CD4-positive, CD25-positive, alpha-beta regulatory T cell (primary cell): ENCODE data around the gene NCF4. TPM values are rescaled to one million over a fixed set of nuclear protein-coding genes. Genes with fewer than 3 reads are reported as not detected.

ENCODE experiments used
- ATAC-seq, 2 donors: fragments of 150-1000 bp; cut with Tn5 transposase; one replicate each; pipeline ENCODE4 v1.10.0; 2021; ENCODE audit warnings: low read depth in 2 of 2, moderate number of reproducible peaks in 2 of 2, moderate library complexity in 1 of 2
- DNase-seq, 3 donors: peaks; one replicate each; pipeline versions ENCODE4 v3.0.0 to v3.0.0-alpha.2; 2012 to 2022; ENCODE audit warnings: mixed read lengths in 1 of 3
- H3K27ac ChIP-seq: one replicate; pipeline ENCODE4 v1.7.0; 2013; ENCODE audit warnings: mild to moderate bottlenecking, low read length; ENCODE audit not compliant: insufficient read depth, poor library complexity, severe bottlenecking
- H3K27me3 ChIP-seq: one replicate; pipeline ENCODE4 v1.7.0; 2013; ENCODE audit warnings: low read length; ENCODE audit not compliant: control insufficient read depth, insufficient read depth
- H3K36me3 ChIP-seq: one replicate; pipeline ENCODE4 v1.7.0; 2013; ENCODE audit warnings: mild to moderate bottlenecking, low read length, moderate library complexity; ENCODE audit not compliant: control insufficient read depth, insufficient read depth
- H3K4me1 ChIP-seq: 2 replicates; pipeline ENCODE4 v1.7.0; 2013; ENCODE audit warnings: mild to moderate bottlenecking, low read length; ENCODE audit not compliant: insufficient read depth, control insufficient read depth, poor library complexity, severe bottlenecking
- H3K4me3 ChIP-seq: one replicate; pipeline ENCODE4 v1.7.0; 2013; ENCODE audit warnings: low read depth, mild to moderate bottlenecking, low read length, moderate library complexity
- H3K9me3 ChIP-seq, 2 experiments: 1 replicate in 1 of 2; 2 replicates in 1 of 2; pipeline ENCODE4 v1.7.0; 2013; ENCODE audit warnings: low read length in 2 of 2, mild to moderate bottlenecking in 1 of 2, moderate library complexity in 1 of 2; ENCODE audit not compliant: control insufficient read depth in 2 of 2
- H3K27ac Mint-ChIP-seq, 3 donors: one replicate each; pipeline ENCODE4 v1.8.0; 2020 to 2022; ENCODE audit warnings: mild to moderate bottlenecking in 3 of 3, mixed read lengths in 3 of 3, moderate library complexity in 2 of 3
- H3K27me3 Mint-ChIP-seq: one replicate; pipeline ENCODE4 v1.8.0; 2022; ENCODE audit warnings: mild to moderate bottlenecking, mixed read lengths
- H3K36me3 Mint-ChIP-seq: one replicate; pipeline ENCODE4 v1.8.0; 2020; ENCODE audit warnings: mixed read lengths
- H3K4me1 Mint-ChIP-seq, 4 donors: one replicate each; pipeline ENCODE4 v1.8.0; 2020 to 2022; ENCODE audit warnings: mixed read lengths in 4 of 4, mild to moderate bottlenecking in 1 of 4
- H3K4me3 Mint-ChIP-seq, 4 donors: one replicate each; pipeline ENCODE4 v1.8.0; 2020 to 2022; ENCODE audit warnings: mild to moderate bottlenecking in 4 of 4, mixed read lengths in 4 of 4, moderate library complexity in 3 of 4
- H3K9me3 Mint-ChIP-seq, 7 donors: one replicate each; pipeline ENCODE4 v1.8.0; 2020 to 2022; ENCODE audit warnings: mixed read lengths in 7 of 7, mild to moderate bottlenecking in 3 of 7, moderate library complexity in 2 of 7
- polyA plus RNA-seq, 4 donors: library from polyadenylated mRNA; unstranded; fragments of 300-500 nt; fragmentation: Illumina TruSeq; gene quantifications; one replicate each; pipeline ENCODE4 v1.2.3, GENCODE V29; 2021
- total RNA-seq: library from RNA; stranded (reverse); gene quantifications from one replicate; pipeline ENCODE4 v1.2.3, GENCODE V29; 2022

The NCF4 gene
- total and polyA plus RNA-seq, 5 donors from 2014 or later, result 53.1 to 126 (median 63.6) TPM

- H3K27me3 ChIP-seq, result no peaks in the 10 kb centered on the region
- Mint-ChIP-seq H3K9me3 (peaks cover 0 to 2% (median 0%) of the 10 kb centered on the region in 7 donors), H3K4me3 (no peak overlapping the region), H3K4me1 (peaks cover 4 to 35% (median 13%) of the 10 kb centered on the region in 4 donors), H3K27ac (peak overlapping the region in 2 of 3 donors; percentile 2 to 6), H3K27me3 (no peaks in the 10 kb centered on the region), H3K36me3 (peaks cover 15% of the 10 kb centered on the region)
- peaks cover 17% of the 10 kb centered on the region for H3K36me3 ChIP-seq
- H3K27ac ChIP-seq, result no peak overlapping the region
- H3K9me3 ChIP-seq, result no peaks in the 10 kb centered on the region
- peak; percentile 37 to 38 for ATAC-seq
- DNase-seq, result no peak
- H3K4me3 ChIP-seq, result peak overlapping the region; percentile 15
- H3K4me1 ChIP-seq, result no peaks in the 10 kb centered on the region
Measured at GRCh38 chr22:36921309-36922104, 60.7 kb downstream of the NCF4 start.

- H3K4me1 Mint-ChIP-seq, result peaks cover 4 to 33% (median 11%) of the 10 kb centered on the region in 4 donors
- no peak overlapping the region for H3K4me3 Mint-ChIP-seq
- H3K9me3 Mint-ChIP-seq, result peaks cover 0 to 2% (median 0%) of the 10 kb centered on the region in 7 donors
- no peak for DNase-seq
- H3K27ac ChIP-seq, result no peak overlapping the region
- peak overlapping the region in 1 of 3 donors; percentile 11 for H3K27ac Mint-ChIP-seq
- no peaks in the 10 kb centered on the region for H3K9me3 ChIP-seq
- H3K27me3 Mint-ChIP-seq, result no peaks in the 10 kb centered on the region
- H3K4me1 ChIP-seq, result no peaks in the 10 kb centered on the region
- H3K36me3 ChIP-seq, result peaks cover 21% of the 10 kb centered on the region
- H3K27me3 ChIP-seq, result no peaks in the 10 kb centered on the region
- H3K4me3 ChIP-seq, result no peak overlapping the region
- ATAC-seq, result no peak
- H3K36me3 Mint-ChIP-seq, result peaks cover 15% of the 10 kb centered on the region
Measured at GRCh38 chr22:36922105-36922608, 61.4 kb downstream of the NCF4 start.

- no peak overlapping the region for H3K4me3 Mint-ChIP-seq
- H3K9me3 Mint-ChIP-seq, result peaks cover 0 to 2% (median 0%) of the 10 kb centered on the region in 7 donors
- H3K4me1 Mint-ChIP-seq, result peaks cover 4 to 30% (median 10%) of the 10 kb centered on the region in 4 donors
- DNase-seq, result no peak
- no peak overlapping the region for H3K4me3 ChIP-seq
- no peak overlapping the region for H3K27ac Mint-ChIP-seq
- peaks cover 15% of the 10 kb centered on the region for H3K36me3 Mint-ChIP-seq
- no peaks in the 10 kb centered on the region for H3K27me3 ChIP-seq
- peaks cover 26% of the 10 kb centered on the region for H3K36me3 ChIP-seq
- ATAC-seq, result no peak
- H3K4me1 ChIP-seq, result no peaks in the 10 kb centered on the region
- H3K27me3 Mint-ChIP-seq, result no peaks in the 10 kb centered on the region
- no peaks in the 10 kb centered on the region for H3K9me3 ChIP-seq
- H3K27ac ChIP-seq, result no peak overlapping the region
Measured at GRCh38 chr22:36922711-36923110, 61.9 kb downstream of the NCF4 start.

- peaks cover 13% of the 10 kb centered on the region for H3K36me3 Mint-ChIP-seq
- no peaks in the 10 kb centered on the region for H3K27me3 Mint-ChIP-seq
- H3K9me3 Mint-ChIP-seq, result peaks cover 0 to 2% (median 0%) of the 10 kb centered on the region in 7 donors
- peaks cover 0 to 30% (median 7%) of the 10 kb centered on the region in 4 donors for H3K4me1 Mint-ChIP-seq
- no peak overlapping the region for H3K27ac ChIP-seq
- no peak overlapping the region for H3K4me3 Mint-ChIP-seq
- no peaks in the 10 kb centered on the region for H3K27me3 ChIP-seq
- no peak for DNase-seq
- H3K27ac Mint-ChIP-seq, result no peak overlapping the region
- no peak overlapping the region for H3K4me3 ChIP-seq
- H3K36me3 ChIP-seq, result peaks cover 28% of the 10 kb centered on the region
- no peaks in the 10 kb centered on the region for H3K4me1 ChIP-seq
- no peaks in the 10 kb centered on the region for H3K9me3 ChIP-seq
- ATAC-seq, result no peak
Measured at GRCh38 chr22:36923131-36923788, 62.5 kb downstream of the NCF4 start.

- no peaks in the 10 kb centered on the region for H3K27me3 ChIP-seq
- H3K27me3 Mint-ChIP-seq, result no peaks in the 10 kb centered on the region
- peaks cover 9% of the 10 kb centered on the region for H3K36me3 Mint-ChIP-seq
- peaks cover 0 to 2% (median 0%) of the 10 kb centered on the region in 7 donors for H3K9me3 Mint-ChIP-seq
- H3K27ac Mint-ChIP-seq, result no peak overlapping the region
- DNase-seq (no peak), ATAC-seq (no peak)
- no peak overlapping the region for H3K4me3 Mint-ChIP-seq
- no peak overlapping the region for H3K27ac ChIP-seq
- peaks cover 33% of the 10 kb centered on the region for H3K36me3 ChIP-seq
- peaks cover 0 to 30% (median 7%) of the 10 kb centered on the region in 4 donors for H3K4me1 Mint-ChIP-seq
- H3K4me1 ChIP-seq, result no peaks in the 10 kb centered on the region
- H3K9me3 ChIP-seq, result no peaks in the 10 kb centered on the region
- no peak overlapping the region for H3K4me3 ChIP-seq
Measured at GRCh38 chr22:36924151-36924698, 63.4 kb downstream of the NCF4 start.

- Histone ChIP-seq H3K36me3 (peaks cover 43% of the 10 kb centered on the region), H3K9me3 (no peaks in the 10 kb centered on the region), H3K4me1 (no peaks in the 10 kb centered on the region), H3K27ac (no peak overlapping the region), H3K27me3 (no peaks in the 10 kb centered on the region), H3K4me3 (no peak overlapping the region)
- Mint-ChIP-seq H3K4me1 (peaks cover 0 to 22% (median 6%) of the 10 kb centered on the region in 4 donors), H3K27ac (peak overlapping the region; percentile 33 to 86 (median 52)), H3K36me3 (peaks cover 13% of the 10 kb centered on the region), H3K9me3 (no peaks in the 10 kb centered on the region), H3K27me3 (no peaks in the 10 kb centered on the region), H3K4me3 (no peak overlapping the region)
- no peak for DNase-seq
- ATAC-seq, result no peak
Measured at GRCh38 chr22:36925388-36926290, 64.8 kb downstream of the NCF4 start.

- no peaks in the 10 kb centered on the region for H3K27me3 ChIP-seq
- Mint-ChIP-seq H3K27me3 (no peaks in the 10 kb centered on the region), H3K4me3 (no peak overlapping the region), H3K27ac (peak overlapping the region in 1 of 3 donors; percentile 8), H3K36me3 (peaks cover 16% of the 10 kb centered on the region), H3K4me1 (peaks cover 0 to 16% (median 7%) of the 10 kb centered on the region in 4 donors), H3K9me3 (no peaks in the 10 kb centered on the region)
- H3K9me3 ChIP-seq, result no peaks in the 10 kb centered on the region
- no peak for DNase-seq
- H3K4me3 ChIP-seq, result no peak overlapping the region
- H3K36me3 ChIP-seq, result peaks cover 45% of the 10 kb centered on the region
- no peaks in the 10 kb centered on the region for H3K4me1 ChIP-seq
- ATAC-seq, result no peak
- H3K27ac ChIP-seq, result no peak overlapping the region
Measured at GRCh38 chr22:36926309-36926708, 65.5 kb downstream of the NCF4 start.
